Liver (tissue), 3 donors: ENCODE results near the gene NARS2.

Experiments
- GABPA ChIP-seq, 2 donors: IDR thresholded peaks in 1 of 2; conservative IDR thresholded peaks in 1 of 2; 2 replicates each; pipeline ENCODE4 v1.6.1; 2016; ENCODE audit warnings: antibody characterized with exemption in 2 of 2, mild to moderate bottlenecking in 1 of 2, moderate library complexity in 1 of 2
- RAD21 ChIP-seq, 2 donors: IDR thresholded peaks; 2 replicates each; pipeline ENCODE4 v1.6.1; 2016; ENCODE audit warnings: antibody characterized with exemption in 2 of 2, mild to moderate bottlenecking in 2 of 2
- RXRA ChIP-seq, 2 donors: IDR thresholded peaks; 2 replicates each; pipeline ENCODE4 v1.6.1; 2017 to 2018; ENCODE audit warnings: antibody characterized with exemption in 2 of 2, mild to moderate bottlenecking in 1 of 2
- TAF1 ChIP-seq: conservative IDR thresholded peaks from 2 replicates; pipeline ENCODE4 v1.6.1; 2016; ENCODE audit warnings: antibody characterized with exemption, mild to moderate bottlenecking
- YY1 ChIP-seq: IDR thresholded peaks from 2 replicates; pipeline ENCODE4 v1.6.1; 2016; ENCODE audit warnings: antibody characterized with exemption, mild to moderate bottlenecking
- TF ChIP-seq, protein P1 (sequence below): fragments of 150-350 bp; IDR thresholded peaks from 2 replicates; pipeline ENCODE4 v1.5.1; 2017; ENCODE audit warnings: improper control_type of control experiment, low read depth, low read length; ENCODE audit not compliant: missing input control
- TF ChIP-seq, protein P2 (sequence below): IDR thresholded peaks from 2 replicates; pipeline ENCODE4 v1.6.1; 2016; ENCODE audit warnings: antibody characterized with exemption
- TF ChIP-seq, protein P3 (sequence below): IDR thresholded peaks from 2 replicates; pipeline ENCODE4 v1.6.1; 2016; ENCODE audit warnings: antibody characterized with exemption, mild to moderate bottlenecking
- donor health status: healthy.
- donor health status: healthy.

DNA sequence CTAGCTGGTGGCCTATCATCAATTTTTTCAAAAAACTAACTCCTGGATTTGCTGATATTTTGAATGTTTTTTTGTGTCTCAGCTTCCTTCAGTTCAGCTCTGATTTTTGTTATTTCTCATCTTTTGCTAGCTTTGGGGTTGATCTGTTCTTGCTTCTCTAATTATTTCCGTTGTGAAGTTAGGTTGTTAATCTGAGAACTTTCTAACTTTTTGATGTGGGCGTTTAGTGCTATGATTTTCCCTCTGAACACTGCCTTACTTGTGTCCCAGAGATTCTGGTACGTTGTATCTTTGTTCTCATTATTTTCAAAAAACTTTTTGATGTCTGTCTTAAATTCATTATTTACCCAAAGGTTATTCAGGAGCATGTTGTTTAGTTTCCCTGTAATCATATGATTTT lies 19.1 kb downstream of the NARS2 start:
- TF ChIP-seq RAD21 (IDR thresholded peaks at IDR 0.05) (no peak), YY1 (no peak), TAF1 (no peak), GABPA (IDR thresholded peaks at IDR 0.05 in 1 of 2, conservative IDR thresholded peaks at IDR 0.05 in 1 of 2) (no peak), RXRA (IDR thresholded peaks at IDR 0.05) (no peak)
- TF ChIP-seq, protein P1, sequence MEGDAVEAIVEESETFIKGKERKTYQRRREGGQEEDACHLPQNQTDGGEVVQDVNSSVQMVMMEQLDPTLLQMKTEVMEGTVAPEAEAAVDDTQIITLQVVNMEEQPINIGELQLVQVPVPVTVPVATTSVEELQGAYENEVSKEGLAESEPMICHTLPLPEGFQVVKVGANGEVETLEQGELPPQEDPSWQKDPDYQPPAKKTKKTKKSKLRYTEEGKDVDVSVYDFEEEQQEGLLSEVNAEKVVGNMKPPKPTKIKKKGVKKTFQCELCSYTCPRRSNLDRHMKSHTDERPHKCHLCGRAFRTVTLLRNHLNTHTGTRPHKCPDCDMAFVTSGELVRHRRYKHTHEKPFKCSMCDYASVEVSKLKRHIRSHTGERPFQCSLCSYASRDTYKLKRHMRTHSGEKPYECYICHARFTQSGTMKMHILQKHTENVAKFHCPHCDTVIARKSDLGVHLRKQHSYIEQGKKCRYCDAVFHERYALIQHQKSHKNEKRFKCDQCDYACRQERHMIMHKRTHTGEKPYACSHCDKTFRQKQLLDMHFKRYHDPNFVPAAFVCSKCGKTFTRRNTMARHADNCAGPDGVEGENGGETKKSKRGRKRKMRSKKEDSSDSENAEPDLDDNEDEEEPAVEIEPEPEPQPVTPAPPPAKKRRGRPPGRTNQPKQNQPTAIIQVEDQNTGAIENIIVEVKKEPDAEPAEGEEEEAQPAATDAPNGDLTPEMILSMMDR, result no peak
- TF ChIP-seq, protein P2, sequence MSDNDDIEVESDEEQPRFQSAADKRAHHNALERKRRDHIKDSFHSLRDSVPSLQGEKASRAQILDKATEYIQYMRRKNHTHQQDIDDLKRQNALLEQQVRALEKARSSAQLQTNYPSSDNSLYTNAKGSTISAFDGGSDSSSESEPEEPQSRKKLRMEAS, result no peak
- TF ChIP-seq, protein P3, sequence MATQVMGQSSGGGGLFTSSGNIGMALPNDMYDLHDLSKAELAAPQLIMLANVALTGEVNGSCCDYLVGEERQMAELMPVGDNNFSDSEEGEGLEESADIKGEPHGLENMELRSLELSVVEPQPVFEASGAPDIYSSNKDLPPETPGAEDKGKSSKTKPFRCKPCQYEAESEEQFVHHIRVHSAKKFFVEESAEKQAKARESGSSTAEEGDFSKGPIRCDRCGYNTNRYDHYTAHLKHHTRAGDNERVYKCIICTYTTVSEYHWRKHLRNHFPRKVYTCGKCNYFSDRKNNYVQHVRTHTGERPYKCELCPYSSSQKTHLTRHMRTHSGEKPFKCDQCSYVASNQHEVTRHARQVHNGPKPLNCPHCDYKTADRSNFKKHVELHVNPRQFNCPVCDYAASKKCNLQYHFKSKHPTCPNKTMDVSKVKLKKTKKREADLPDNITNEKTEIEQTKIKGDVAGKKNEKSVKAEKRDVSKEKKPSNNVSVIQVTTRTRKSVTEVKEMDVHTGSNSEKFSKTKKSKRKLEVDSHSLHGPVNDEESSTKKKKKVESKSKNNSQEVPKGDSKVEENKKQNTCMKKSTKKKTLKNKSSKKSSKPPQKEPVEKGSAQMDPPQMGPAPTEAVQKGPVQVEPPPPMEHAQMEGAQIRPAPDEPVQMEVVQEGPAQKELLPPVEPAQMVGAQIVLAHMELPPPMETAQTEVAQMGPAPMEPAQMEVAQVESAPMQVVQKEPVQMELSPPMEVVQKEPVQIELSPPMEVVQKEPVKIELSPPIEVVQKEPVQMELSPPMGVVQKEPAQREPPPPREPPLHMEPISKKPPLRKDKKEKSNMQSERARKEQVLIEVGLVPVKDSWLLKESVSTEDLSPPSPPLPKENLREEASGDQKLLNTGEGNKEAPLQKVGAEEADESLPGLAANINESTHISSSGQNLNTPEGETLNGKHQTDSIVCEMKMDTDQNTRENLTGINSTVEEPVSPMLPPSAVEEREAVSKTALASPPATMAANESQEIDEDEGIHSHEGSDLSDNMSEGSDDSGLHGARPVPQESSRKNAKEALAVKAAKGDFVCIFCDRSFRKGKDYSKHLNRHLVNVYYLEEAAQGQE, result no peak
